SW 1271 (cell line): ENCODE results near the gene CCDC74B.
"Not testable (repeated sequence)": the region's sequence is repeated elsewhere in the genome, so short reads cannot be mapped to it uniquely, and the experiment has no call there.

Source experiments
- DNase-seq, 2 experiments: peaks; one replicate each; lab custom pipeline; 2025; lab: John Stamatoyannopoulos, UW

The CCDC74B gene

GRCh38 chr2:130150181-130151144 is 5.6 kb upstream of the CCDC74B start:
- no peak for DNase-seq

GRCh38 chr2:130148515-130148914 is 3.6 kb upstream of the CCDC74B start:
- not testable (repeated sequence) for DNase-seq

GRCh38 chr2:130143266-130144039 is 1.5 kb downstream of the CCDC74B start:
- DNase-seq: not testable (repeated sequence)

- DNase-seq: not testable (repeated sequence)
Observed at GRCh38 chr2:130142396-130143265, 2.3 kb downstream of the CCDC74B start.

GRCh38 chr2:130141645-130142370 is 3.1 kb downstream of the CCDC74B start:
- not testable (repeated sequence) for DNase-seq

- not testable (repeated sequence) for DNase-seq
Observed at GRCh38 chr2:130141002-130141401, 3.9 kb downstream of the CCDC74B start.

GRCh38 chr2:130140516-130140915 is 4.4 kb downstream of the CCDC74B start:
- DNase-seq: not testable (repeated sequence)

- DNase-seq: not testable (repeated sequence)
Observed at GRCh38 chr2:130139331-130140280, 5.3 kb downstream of the CCDC74B start.

- DNase-seq: not testable (repeated sequence)
Observed at GRCh38 chr2:130138841-130139251, 6.1 kb downstream of the CCDC74B start.

- DNase-seq: not testable (repeated sequence)
Observed at GRCh38 chr2:130138326-130138725, 6.6 kb downstream of the CCDC74B start.

GRCh38 chr2:130137118-130137517 is 7.8 kb downstream of the CCDC74B start:
- DNase-seq: not testable (repeated sequence)

- not testable (repeated sequence) for DNase-seq
Observed at GRCh38 chr2:130136546-130136945, 8.4 kb downstream of the CCDC74B start.

GRCh38 chr2:130135692-130136541 is 9.0 kb downstream of the CCDC74B start:
- no peak for DNase-seq

GRCh38 chr2:130129120-130129829 is 15.6 kb downstream of the CCDC74B start, which contains the start of gene POTEF:
Gene POTEF (minus strand): TSS chr2:130129222. CDS start chr2:130120515, 8,707 bp downstream.
- not testable (repeated sequence) for DNase-seq

- not testable (repeated sequence) for DNase-seq
Observed at GRCh38 chr2:130128464-130128863, 16.4 kb downstream of the CCDC74B start.

- DNase-seq: not testable (repeated sequence)
Observed at GRCh38 chr2:130127726-130128125, 17.2 kb downstream of the CCDC74B start.

- not testable (repeated sequence) for DNase-seq
Observed at GRCh38 chr2:130120924-130121323, 24.0 kb downstream of the CCDC74B start.
